NOMO-1 treated with dmso at 0.1 percent for 144 hours (cell line): ENCODE measurements around the gene CSTB.

Source experiments
- DNase-seq: peaks from one replicate; lab custom pipeline; 2025; ENCODE audit not compliant: unreplicated experiment; lab: John Stamatoyannopoulos, UW

Gene CSTB

GRCh38 chr21:43793243-43793642 is 17.1 kb upstream of the CSTB start:
- no peak for DNase-seq

GRCh38 chr21:43792406-43792805 is 16.3 kb upstream of the CSTB start:
- no peak for DNase-seq

- DNase-seq: no peak
Observed at GRCh38 chr21:43790010-43790524, 14.0 kb upstream of the CSTB start.

- peak; percentile 76 for DNase-seq
Observed at GRCh38 chr21:43789276-43790009, 13.3 kb upstream of the CSTB start, which contains the start of gene RRP1. RRP1 (plus strand) TSS chr21:43789577; CDS start chr21:43789630, 53 bp downstream.

GRCh38 chr21:43786807-43787440 is 10.8 kb upstream of the CSTB start:
- DNase-seq: no peak

GRCh38 chr21:43786300-43786806 is 10.2 kb upstream of the CSTB start:
- no peak for DNase-seq

- DNase-seq: no peak
Observed at GRCh38 chr21:43785134-43785533, 9.0 kb upstream of the CSTB start.

GRCh38 chr21:43783098-43783700 is 7.1 kb upstream of the CSTB start:
- no peak for DNase-seq

- DNase-seq: no peak
Observed at GRCh38 chr21:43782431-43783097, 6.5 kb upstream of the CSTB start.

- DNase-seq: no peak
Observed at GRCh38 chr21:43781846-43782245, 5.7 kb upstream of the CSTB start.

- no peak for DNase-seq
Observed at GRCh38 chr21:43779660-43780059, 3.6 kb upstream of the CSTB start.

GRCh38 chr21:43778469-43779335 is 2.6 kb upstream of the CSTB start:
- no peak for DNase-seq

GRCh38 chr21:43777953-43778352 is 1.8 kb upstream of the CSTB start:
- DNase-seq: no peak

GRCh38 chr21:43775190-43775589 is 918 bp downstream of the CSTB start:
- DNase-seq: no peak

GRCh38 chr21:43774163-43774562 is 1.9 kb downstream of the CSTB start:
- no peak for DNase-seq

GRCh38 chr21:43772425-43772821 is 3.7 kb downstream of the CSTB start:
- no peak for DNase-seq

- DNase-seq: no peak
Observed at GRCh38 chr21:43771698-43772424, 4.2 kb downstream of the CSTB start.

- no peak for DNase-seq
Observed at GRCh38 chr21:43771199-43771675, 4.9 kb downstream of the CSTB start.

- DNase-seq: no peak
Observed at GRCh38 chr21:43770066-43770655, 5.9 kb downstream of the CSTB start.
